NT2/D1 (cell line): ENCODE results near the gene EPHB3.

Experiments used
- YY1 ChIP-seq: IDR thresholded peaks from 2 replicates; pipeline ENCODE4 v1.6.1; 2011; ENCODE audit not compliant: insufficient read length, insufficient read depth
- ZNF274 ChIP-seq: IDR thresholded peaks from 2 replicates; pipeline ENCODE4 v1.6.1; 2011; ENCODE audit warnings: mild to moderate bottlenecking, low read depth, low read length

DNA sequence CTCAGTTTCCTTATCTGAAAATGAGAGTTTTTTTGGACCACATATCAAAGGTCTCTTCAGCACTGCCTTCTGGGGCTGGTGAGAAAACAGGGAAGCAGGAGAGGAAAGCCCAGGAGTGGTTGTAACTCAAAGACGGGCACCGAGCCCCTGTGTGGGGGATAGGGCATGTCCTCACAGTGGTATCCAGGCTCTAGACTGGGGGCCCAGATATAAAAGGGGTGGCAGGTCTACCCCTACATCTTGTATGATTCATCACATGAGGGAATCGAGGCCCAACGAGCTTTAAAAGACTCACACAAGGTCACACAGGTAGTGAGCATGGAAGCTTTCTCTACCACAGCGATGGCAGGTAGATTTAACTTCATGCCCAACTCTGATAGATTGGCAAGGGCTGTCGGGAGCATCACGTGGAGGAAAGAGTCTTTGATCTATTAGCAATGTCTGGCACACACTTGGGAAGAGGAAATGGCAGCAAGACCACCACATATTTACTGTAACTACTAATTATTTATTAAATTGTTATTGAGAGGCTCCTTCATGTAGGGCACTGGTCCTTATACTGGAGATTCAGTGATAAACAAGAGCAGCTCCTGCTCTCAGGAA lies 4.1 kb upstream of the EPHB3 start:
- TF ChIP-seq ZNF274 (no peak), YY1 (no peak)
